Heart left ventricle (tissue), 16 donors: ENCODE measurements around the gene ATP8A1. TPM values are rescaled to one million over a fixed set of nuclear protein-coding genes. Genes with fewer than 3 reads are reported as not detected.

Experiments used
- ATAC-seq, 4 donors: fragments of 200-7000 bp; cut with Tn5 transposase; one replicate each; pipeline ENCODE4 v1.9.1; 2020 to 2022; ENCODE audit warnings: moderate library complexity in 4 of 4, mild to moderate bottlenecking in 3 of 4, moderate number of reproducible peaks in 1 of 4
- DNase-seq, 5 donors: peaks; one replicate each; pipeline ENCODE4 v3.0.0-alpha.2; 2020
- H3K27ac ChIP-seq, 12 donors: fragments of 200-600 bp; sonication (generic) in 4 of 12; one replicate each; pipeline versions ENCODE4 v1.5.0 to v1.8.0; 2016 to 2022; ENCODE audit warnings: mild to moderate bottlenecking in 2 of 12
- H3K27me3 ChIP-seq, 9 donors: fragments of 200-600 bp; sonication (generic) in 2 of 9; one replicate each; pipeline versions ENCODE4 v1.5.1 to v1.8.0; 2016 to 2022; ENCODE audit warnings: mild to moderate bottlenecking in 3 of 9
- H3K36me3 ChIP-seq, 9 donors: fragments of 200-600 bp; sonication (generic) in 2 of 9; one replicate each; pipeline versions ENCODE4 v1.5.0 to v1.8.0; 2018 to 2022; ENCODE audit warnings: mild to moderate bottlenecking in 2 of 9
- H3K4me1 ChIP-seq, 12 donors: fragments of 200-600 bp; sonication (generic) in 4 of 12; one replicate each; pipeline versions ENCODE4 v1.5.0 to v1.8.0; 2016 to 2022; ENCODE audit warnings: mild to moderate bottlenecking in 3 of 12
- H3K4me3 ChIP-seq, 12 donors: fragments of 200-600 bp; sonication (generic) in 4 of 12; one replicate each; pipeline versions ENCODE4 v1.5.0 to v1.8.0; 2017 to 2022; ENCODE audit warnings: mild to moderate bottlenecking in 9 of 12, moderate library complexity in 4 of 12
- H3K9me3 ChIP-seq, 12 donors: fragments of 200-600 bp; sonication (generic) in 4 of 12; one replicate each; pipeline versions ENCODE4 v1.5.0 to v1.8.0; 2016 to 2022; ENCODE audit warnings: mild to moderate bottlenecking in 1 of 12
- CTCF ChIP-seq, 12 donors: fragments of 200-600 bp; sonication (generic) in 4 of 12; IDR thresholded peaks; one replicate each; pipeline versions ENCODE4 v1.5.0 to v1.8.0; 2018 to 2022; ENCODE audit warnings: antibody characterized with exemption in 12 of 12, mild to moderate bottlenecking in 5 of 12
- POLR2A ChIP-seq, 2 donors: fragments of 450-650 bp; IDR thresholded peaks; one replicate each; pipeline ENCODE4 v1.6.1; 2017; ENCODE audit warnings: antibody characterized with exemption in 2 of 2, mild to moderate bottlenecking in 2 of 2, moderate library complexity in 2 of 2
- WGBS, 4 donors: extraction: QIAGEN DNeasy Blood & Tissue Kit in 2 of 4; methylation state at CpG; one replicate each; pipeline versions ENCODE4 v1.1.5 to v1.1.7; 2013 to 2018; 5-methylcytosine and 5-hydroxymethylcytosine counted together
- intact Hi-C, 10 donors: fragments of 100-400 bp; cut with DNase I; formaldehyde crosslinking; loops; one replicate each; pipeline versions ENCODE4 v1.11.1 to v1.14.2; 2022
- polyA plus RNA-seq, 2 donors: library from polyadenylated mRNA; stranded (reverse); fragments of 200-250 nt; gene quantifications; one replicate each; pipeline ENCODE4 v1.2.3, GENCODE V29; 2013
- total RNA-seq, 9 donors: library from RNA; depleted of rRNA in 2 of 9; stranded (reverse); fragments of >200 nt in 2 of 9; fragmentation: NEBNext Ultra II Directional in 3 of 9; extraction: Animal tissue kit (Norgen Biotek cat#: 25700) in 3 of 9; gene quantifications; one replicate each; pipeline versions ENCODE4 v1.1.0 to v1.2.4, GENCODE V29; 2016 to 2023
- donor health status: ischemic (EF 13 %, LVEDD 7.1; RV severe dilation, severe dysfunction).
- donor health status: healthy with polysubstance abuse.
- donor health status: DM: no; HTN: yes; CAD: no.
- donor health status: DM: no; HTN: no; CAD: no.
- donor health status: ischemic (EF 25% LVEDD 6.9; RV normal size, moderate dysfunction).
- donor health status: ischemic (EF 25% LVEDD 5.7; RV mildly dilated, moderate dysfunction).
- donor health status: healthy.
- donor health status: DM: yes; HTN: yes; CAD: no.
- donor health status: ischemic (EF 35%, LVEDD 5.7; RV mildly dilated, moderate dysfunction).
- donor health status: nonischemic (EF 11% LVEDD 7.7; RV severe dilation, severe dysfunction).
- donor health status: DM: yes; HTN: yes; CAD: no.
- donor health status: PGD.
- donor health status: ischemic (EF 29% LVEDD 5.4; RV normal size, mild dysfunction).
- donor health status: nonischemic (EF 23%, LVEDD 6.1; RV moderate dilation, normal function).

Gene ATP8A1
- total and polyA plus RNA-seq, 11 donors: 4.6 to 29.7 (median 16.2) TPM

- ATAC-seq (no peak), DNase-seq (no peak)
- Histone ChIP-seq H3K27ac (no peak overlapping the region), H3K4me1 (peaks cover 0 to 6% (median 0%) of the 10 kb centered on the region in 12 donors), H3K36me3 (peaks cover 0 to 26% (median 6%) of the 10 kb centered on the region in 9 donors), H3K27me3 (no peaks in the 10 kb centered on the region), H3K9me3 (peaks cover 0 to 10% (median 0%) of the 10 kb centered on the region in 12 donors), H3K4me3 (no peak overlapping the region)
- 83 to 97% (median 90%) methylated on average over 4 of the region's 4 CpGs for WGBS, 4 donors
- intact Hi-C loops: no loop called here
- TF ChIP-seq POLR2A (IDR thresholded peaks at IDR 0.05) (no peak), CTCF (IDR thresholded peaks at IDR 0.05) (no peak)
These were observed 196.9 kb downstream of the ATP8A1 start for GRCh38 chr4:42460043-42460442.

- 65 to 79% (median 70%) methylated on average over 3 of the region's 3 CpGs for WGBS, 4 donors
- no peak for TF ChIP-seq CTCF (IDR thresholded peaks at IDR 0.05)
- TF ChIP-seq POLR2A (IDR thresholded peaks at IDR 0.05): no peak
- intact Hi-C loops: no loop called here
- Histone ChIP-seq H3K9me3 (peaks cover 0 to 10% (median 0%) of the 10 kb centered on the region in 12 donors), H3K4me3 (no peak overlapping the region), H3K27me3 (no peaks in the 10 kb centered on the region), H3K4me1 (peaks cover 0 to 6% (median 0%) of the 10 kb centered on the region in 12 donors), H3K27ac (no peak overlapping the region), H3K36me3 (peaks cover 0 to 19% (median 0%) of the 10 kb centered on the region in 9 donors)
- no peak for DNase-seq
- no peak for ATAC-seq
These were observed 198.2 kb downstream of the ATP8A1 start for GRCh38 chr4:42458657-42459056.

DNA sequence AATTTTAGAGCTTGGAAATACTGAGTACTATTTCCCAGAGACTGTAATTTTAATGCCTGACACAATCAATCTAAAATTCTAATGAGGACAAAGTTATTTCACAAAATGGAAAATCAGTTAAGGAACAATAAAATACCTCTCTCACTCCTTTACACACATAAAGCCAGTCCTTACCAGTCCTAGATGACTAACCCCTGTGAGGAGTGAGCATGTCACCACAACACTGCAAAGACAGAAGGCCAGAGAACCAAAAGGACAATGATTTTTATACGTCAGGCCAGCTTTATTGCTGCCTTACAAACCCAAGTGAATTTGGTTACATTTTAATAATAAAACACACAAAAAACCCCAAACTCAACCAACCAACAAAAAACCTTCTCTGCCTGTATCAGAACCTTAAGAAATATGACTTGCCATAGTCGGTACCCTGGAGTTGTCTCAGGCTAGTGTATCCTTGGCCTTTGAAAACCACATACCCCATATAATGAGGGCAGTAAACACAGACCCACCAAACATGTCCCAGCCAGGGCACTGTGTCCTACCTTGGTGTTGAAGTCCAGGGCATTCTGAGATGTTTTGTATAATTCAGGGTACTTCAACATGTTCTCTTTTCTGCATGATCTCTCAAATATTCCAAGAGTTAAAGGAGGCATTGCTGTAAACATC lies 202.0 kb downstream of the ATP8A1 start:
- ATAC-seq: no peak
- Histone ChIP-seq H3K27me3 (no peaks in the 10 kb centered on the region), H3K36me3 (peaks cover 0 to 29% (median 10%) of the 10 kb centered on the region in 9 donors), H3K4me1 (peaks cover 0 to 11% (median 0%) of the 10 kb centered on the region in 12 donors), H3K9me3 (peaks cover 0 to 3% (median 0%) of the 10 kb centered on the region in 12 donors), H3K27ac (no peak overlapping the region), H3K4me3 (no peak overlapping the region)
- WGBS, 4 donors: 91 to 95% (median 93%) methylated on average over 2 of the region's 2 CpGs
- no peak for DNase-seq
- intact Hi-C loops: no loop called here
- no peak for TF ChIP-seq CTCF (IDR thresholded peaks at IDR 0.05)
- no peak for TF ChIP-seq POLR2A (IDR thresholded peaks at IDR 0.05)

DNA sequence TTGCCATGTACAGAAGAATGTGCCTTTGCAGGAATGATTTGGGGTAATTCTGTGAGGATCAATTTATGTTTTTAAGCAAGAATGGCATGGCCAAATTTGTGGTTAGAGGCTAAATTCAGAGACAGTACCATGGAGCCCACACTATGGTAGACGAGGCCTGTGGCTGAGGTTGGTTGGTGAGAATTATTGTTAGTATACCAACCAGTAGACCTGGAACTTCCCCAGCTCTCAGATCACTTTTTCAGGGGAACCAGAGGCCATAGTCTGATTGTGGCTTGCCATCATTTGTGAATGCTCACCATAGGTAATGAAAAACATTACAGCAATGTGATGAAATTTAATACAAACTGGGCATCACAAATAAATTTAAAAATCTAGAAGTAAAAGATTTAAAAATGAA lies 203.3 kb downstream of the ATP8A1 start:
- Histone ChIP-seq H3K27me3 (no peaks in the 10 kb centered on the region), H3K27ac (no peak overlapping the region), H3K36me3 (peaks cover 0 to 27% (median 10%) of the 10 kb centered on the region in 9 donors), H3K4me3 (no peak overlapping the region), H3K4me1 (peaks cover 0 to 8% (median 0%) of the 10 kb centered on the region in 12 donors), H3K9me3 (peaks cover 0 to 4% (median 0%) of the 10 kb centered on the region in 12 donors)
- intact Hi-C loops: no loop called here
- WGBS, 4 donors: 78 to 93% (median 85%) methylated on average over 1 of the region's 1 CpG
- ATAC-seq: no peak
- no peak for TF ChIP-seq POLR2A (IDR thresholded peaks at IDR 0.05)
- no peak for TF ChIP-seq CTCF (IDR thresholded peaks at IDR 0.05)
- DNase-seq: no peak
